NB4 (cell line): ENCODE results near the gene TNFRSF12A.

Source experiments
- CTCF ChIP-seq: IDR thresholded peaks from one replicate; pipeline ENCODE4 v1.5.1; 2012; ENCODE audit warnings: low read depth, low read length
- MAX ChIP-seq: IDR thresholded peaks from 2 replicates; pipeline ENCODE4 v1.6.1; 2011; ENCODE audit warnings: low read depth, low read length
- POLR2A ChIP-seq: IDR thresholded peaks from 2 replicates; pipeline ENCODE4 v1.6.1; 2011; ENCODE audit warnings: mild to moderate bottlenecking; ENCODE audit not compliant: insufficient read length; ENCODE audit errors: extremely low read depth

- no peak for TF ChIP-seq CTCF
- TF ChIP-seq POLR2A = no peak
- no peak for TF ChIP-seq MAX
Observed at GRCh38 chr16:2987286-2987685, 32.9 kb upstream of the TNFRSF12A start.
